KMS-11 (cell line): ENCODE data around the gene PAK1.

Source experiments
- H2AFZ ChIP-seq: fragments of 200-600 bp; sonication (generic); 2 replicates; pipeline ENCODE4 v1.6.1; 2016; ENCODE audit warnings: antibody characterized with exemption, mixed run types, low read depth
- H3K27ac ChIP-seq: fragments of 200-600 bp; sonication (generic); 2 replicates; pipeline ENCODE4 v1.6.1; 2016; ENCODE audit warnings: mild to moderate bottlenecking, mixed run types
- H3K27me3 ChIP-seq: fragments of 200-600 bp; sonication (generic); 2 replicates; pipeline ENCODE4 v1.6.1; 2017; ENCODE audit warnings: mild to moderate bottlenecking, low read depth, mixed run types, moderate library complexity; ENCODE audit not compliant: insufficient read depth
- H3K36me3 ChIP-seq: fragments of 200-600 bp; sonication (generic); 2 replicates; pipeline ENCODE4 v1.6.1; 2017; ENCODE audit warnings: mild to moderate bottlenecking, mixed run types; ENCODE audit not compliant: insufficient read depth
- H3K4me1 ChIP-seq: fragments of 200-600 bp; sonication (generic); 2 replicates; pipeline ENCODE4 v1.6.1; 2016; ENCODE audit warnings: mild to moderate bottlenecking, low read depth, mixed run types; ENCODE audit not compliant: poor library complexity, severe bottlenecking
- H3K4me2 ChIP-seq: fragments of 200-600 bp; sonication (generic); 2 replicates; pipeline ENCODE4 v1.7.0; 2016; ENCODE audit warnings: mild to moderate bottlenecking, mixed run types
- H3K4me3 ChIP-seq: fragments of 200-600 bp; sonication (generic); IDR thresholded peaks from 2 replicates; pipeline ENCODE4 v1.6.1; 2017; ENCODE audit warnings: low read depth, low read length, mixed read lengths; ENCODE audit not compliant: insufficient read depth
- H3K79me2 ChIP-seq: fragments of 200-600 bp; sonication (generic); 2 replicates; pipeline ENCODE4 v1.6.1; 2016; ENCODE audit warnings: low read depth, mixed run types; ENCODE audit not compliant: insufficient read depth
- H3K9ac ChIP-seq: fragments of 200-600 bp; sonication (generic); 2 replicates; pipeline ENCODE4 v1.6.1; 2016; ENCODE audit warnings: mild to moderate bottlenecking, mixed run types
- H4K20me1 ChIP-seq: fragments of 200-600 bp; sonication (generic); 2 replicates; pipeline ENCODE4 v1.6.1; 2016; ENCODE audit warnings: mild to moderate bottlenecking, mixed run types; ENCODE audit not compliant: insufficient read depth
- CTCF ChIP-seq: fragments of 200-600 bp; sonication (generic); conservative IDR thresholded peaks from 2 replicates; pipeline ENCODE4 v1.6.1; 2017; ENCODE audit warnings: low read depth, mild to moderate bottlenecking, antibody characterized with exemption, low read length, moderate library complexity, mixed read lengths

Gene PAK1

DNA sequence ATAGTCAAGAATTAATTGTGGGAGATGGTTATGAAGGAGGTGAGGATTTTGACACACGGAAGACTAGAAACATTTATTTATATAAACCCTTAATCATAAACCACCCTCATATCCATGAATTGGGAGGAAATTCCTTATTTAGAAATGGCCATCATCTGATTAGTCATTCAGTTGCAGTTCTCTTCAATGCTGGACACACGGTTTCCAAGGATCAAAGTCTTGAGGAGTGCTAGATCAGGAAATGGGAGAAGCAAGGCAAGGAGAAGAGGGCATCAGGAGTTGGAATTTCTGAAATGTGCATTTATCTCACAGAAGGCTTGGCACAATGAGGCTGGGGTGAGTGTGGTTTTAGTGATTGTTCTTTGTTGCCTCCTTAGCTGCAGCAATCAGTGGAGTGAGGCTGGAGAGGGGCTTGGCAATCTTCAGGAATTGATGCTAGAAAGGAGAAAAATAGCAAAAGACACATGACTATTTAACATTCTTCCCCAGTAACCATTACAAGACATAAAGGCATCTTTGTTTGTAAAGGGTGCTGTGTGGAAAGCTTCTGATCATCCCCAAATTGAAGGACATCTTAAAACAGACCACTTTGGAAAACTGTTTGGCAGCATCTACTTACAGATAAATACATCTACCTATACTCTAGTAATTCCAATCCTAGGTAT, 150.8 kb downstream of the PAK1 start:
- Histone ChIP-seq H3K27ac (no peak overlapping the region), H3K27me3 (no peaks in the 10 kb centered on the region), H3K4me2 (no peak overlapping the region), H3K9ac (no peak overlapping the region), H3K79me2 (no peaks in the 10 kb centered on the region), H4K20me1 (no peaks in the 10 kb centered on the region), H3K4me1 (no peaks in the 10 kb centered on the region), H3K4me3 (no peak overlapping the region), H3K36me3 (no peaks in the 10 kb centered on the region), H2AFZ (no peak overlapping the region)
- TF ChIP-seq CTCF = no peak

GRCh38 chr11:77322506-77322905, 151.4 kb downstream of the PAK1 start:
- H3K36me3 ChIP-seq = no peaks in the 10 kb centered on the region
- no peaks in the 10 kb centered on the region for H3K79me2 ChIP-seq
- no peak overlapping the region for H3K27ac ChIP-seq
- no peaks in the 10 kb centered on the region for H4K20me1 ChIP-seq
- TF ChIP-seq CTCF = no peak
- H2AFZ ChIP-seq = no peak overlapping the region
- no peak overlapping the region for H3K4me2 ChIP-seq
- H3K27me3 ChIP-seq = no peaks in the 10 kb centered on the region
- no peak overlapping the region for H3K4me3 ChIP-seq
- H3K4me1 ChIP-seq = no peaks in the 10 kb centered on the region
- H3K9ac ChIP-seq = no peak overlapping the region

GRCh38 chr11:77320351-77320750, 153.5 kb downstream of the PAK1 start:
- Histone ChIP-seq H3K4me3 (no peak overlapping the region), H3K27me3 (no peaks in the 10 kb centered on the region), H3K36me3 (no peaks in the 10 kb centered on the region), H3K79me2 (no peaks in the 10 kb centered on the region), H3K4me2 (no peak overlapping the region), H3K4me1 (no peaks in the 10 kb centered on the region), H2AFZ (no peak overlapping the region), H3K27ac (no peak overlapping the region), H4K20me1 (no peaks in the 10 kb centered on the region), H3K9ac (no peak overlapping the region)
- TF ChIP-seq CTCF = no peak

DNA sequence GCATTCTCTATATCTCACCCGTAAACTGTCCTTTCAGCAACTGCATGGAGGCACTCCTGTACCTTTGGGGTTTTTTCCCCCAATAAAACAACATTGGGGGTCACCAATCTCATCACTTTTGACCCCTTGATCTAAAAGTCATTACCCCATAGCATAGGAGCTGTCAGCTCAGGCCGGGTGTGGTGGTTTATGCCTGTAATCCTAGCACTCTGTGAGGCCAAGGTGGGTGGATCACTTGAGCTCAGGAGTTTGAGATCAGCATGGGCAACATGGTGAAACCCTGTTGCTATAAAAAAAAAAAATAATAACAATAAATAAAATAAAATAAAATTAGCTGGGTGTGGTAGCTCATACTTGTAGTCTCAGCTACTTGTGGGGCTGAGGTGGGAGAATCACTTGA, 155.3 kb downstream of the PAK1 start:
- no peaks in the 10 kb centered on the region for H3K79me2 ChIP-seq
- no peak overlapping the region for H3K9ac ChIP-seq
- no peaks in the 10 kb centered on the region for H3K36me3 ChIP-seq
- H4K20me1 ChIP-seq = no peaks in the 10 kb centered on the region
- H3K27ac ChIP-seq = no peak overlapping the region
- no peaks in the 10 kb centered on the region for H3K4me1 ChIP-seq
- H3K27me3 ChIP-seq = no peaks in the 10 kb centered on the region
- no peak overlapping the region for H2AFZ ChIP-seq
- TF ChIP-seq CTCF = no peak
- no peak overlapping the region for H3K4me3 ChIP-seq
- H3K4me2 ChIP-seq = no peak overlapping the region
